ENCODE data around the gene BHLHA15. TPM values are rescaled to one million over a fixed set of nuclear protein-coding genes. Genes with fewer than 3 reads are reported as not detected.

Gene BHLHA15
- polyA plus RNA-seq, 1 donor (not counting 4 experiments of a cell fraction or from before 2014, with no cell fraction given): not detected

- H3K9ac ChIP-seq (ENCODE audit: control insufficient read depth, extremely low read depth, insufficient read depth, low read length): no peak overlapping the region
- no peak overlapping the region for H3K4me2 ChIP-seq (ENCODE audit: control insufficient read depth, extremely low read depth, insufficient read depth, low read depth, low read length)
- peaks cover 11% of the 10 kb centered on the region for H3K79me2 ChIP-seq (ENCODE audit: control insufficient read depth, insufficient read depth, low read length)
- no peak overlapping the region for H3K4me3 ChIP-seq (ENCODE audit: control insufficient read depth in 2 of 3, extremely low read depth in 1 of 3, insufficient read depth in 2 of 3, low read depth in 1 of 3, low read length in 3 of 3)
- H2AFZ ChIP-seq (ENCODE audit: control insufficient read depth, low read length): no peak overlapping the region
- FAIRE-seq (no peak), DNase-seq (ENCODE audit: low read depth, low spot score) (no peak)
- peaks cover 0 to 3% of the 10 kb centered on the region in 2 experiments for H3K36me3 ChIP-seq (ENCODE audit: control insufficient read depth in 2 of 2, extremely low read depth in 1 of 2, insufficient read depth in 2 of 2, low read length in 2 of 2)
- H3K27ac ChIP-seq (ENCODE audit: control insufficient read depth, insufficient read depth, low read length): no peak overlapping the region
- no peaks in the 10 kb centered on the region for H3K9me3 ChIP-seq (ENCODE audit: control insufficient read depth, low read depth, low read length)
- dilution Hi-C loops (cut with MboI; ENCODE audit: extremely low pct_ligation_motif_present, low sequenced_read_pairs): no loop called here
- no peaks in the 10 kb centered on the region for H3K9me1 ChIP-seq (ENCODE audit: control insufficient read depth, extremely low read depth, insufficient read depth, low read length)
- H3K4me1 ChIP-seq (ENCODE audit: control insufficient read depth, extremely low read depth, insufficient read depth, low read length): peaks cover 35% of the 10 kb centered on the region
- H3K27me3 ChIP-seq (ENCODE audit: control insufficient read depth, extremely low read depth, insufficient read depth, low read length): no peaks in the 10 kb centered on the region
- peak; percentile 56 to 73 (median 61) for TF ChIP-seq CTCF (optimal IDR thresholded peaks at IDR 0.05 in 1 of 3, IDR thresholded peaks at IDR 0.05 in 1 of 3, conservative IDR thresholded peaks at IDR 0.05 in 1 of 3; ENCODE audit: extremely low read depth in 1 of 3, insufficient read depth in 2 of 3, low read length in 3 of 3)
- TF ChIP-seq EZH2 (IDR thresholded peaks at IDR 0.05; ENCODE audit: low read length): no peak
- H4K20me1 ChIP-seq (ENCODE audit: control insufficient read depth, extremely low read depth, insufficient read depth, low read length): no peaks in the 10 kb centered on the region
These were observed 45.2 kb upstream of the BHLHA15 start for GRCh38 chr7:98165827-98166667.

- H3K4me3 ChIP-seq (ENCODE audit: control insufficient read depth in 2 of 3, extremely low read depth in 1 of 3, insufficient read depth in 2 of 3, low read depth in 1 of 3, low read length in 3 of 3): no peak overlapping the region
- H3K36me3 ChIP-seq (ENCODE audit: control insufficient read depth in 2 of 2, extremely low read depth in 1 of 2, insufficient read depth in 2 of 2, low read length in 2 of 2): peaks cover 0 to 3% of the 10 kb centered on the region in 2 experiments
- H3K27ac ChIP-seq (ENCODE audit: control insufficient read depth, insufficient read depth, low read length): no peak overlapping the region
- H3K9me1 ChIP-seq (ENCODE audit: control insufficient read depth, extremely low read depth, insufficient read depth, low read length): no peaks in the 10 kb centered on the region
- peaks cover 35% of the 10 kb centered on the region for H3K4me1 ChIP-seq (ENCODE audit: control insufficient read depth, extremely low read depth, insufficient read depth, low read length)
- H3K4me2 ChIP-seq (ENCODE audit: control insufficient read depth, extremely low read depth, insufficient read depth, low read depth, low read length): no peak overlapping the region
- H4K20me1 ChIP-seq (ENCODE audit: control insufficient read depth, extremely low read depth, insufficient read depth, low read length): no peaks in the 10 kb centered on the region
- TF ChIP-seq CTCF (optimal IDR thresholded peaks at IDR 0.05 in 1 of 3, IDR thresholded peaks at IDR 0.05 in 1 of 3, conservative IDR thresholded peaks at IDR 0.05 in 1 of 3; ENCODE audit: extremely low read depth in 1 of 3, insufficient read depth in 2 of 3, low read length in 3 of 3): no peak
- no peak for TF ChIP-seq EZH2 (IDR thresholded peaks at IDR 0.05; ENCODE audit: low read length)
- H3K27me3 ChIP-seq (ENCODE audit: control insufficient read depth, extremely low read depth, insufficient read depth, low read length): no peaks in the 10 kb centered on the region
- H3K9me3 ChIP-seq (ENCODE audit: control insufficient read depth, low read depth, low read length): no peaks in the 10 kb centered on the region
- no peak overlapping the region for H3K9ac ChIP-seq (ENCODE audit: control insufficient read depth, extremely low read depth, insufficient read depth, low read length)
- peaks cover 11% of the 10 kb centered on the region for H3K79me2 ChIP-seq (ENCODE audit: control insufficient read depth, insufficient read depth, low read length)
- dilution Hi-C loops (cut with MboI; ENCODE audit: extremely low pct_ligation_motif_present, low sequenced_read_pairs): no loop called here
- H2AFZ ChIP-seq (ENCODE audit: control insufficient read depth, low read length): no peak overlapping the region
- no peak for DNase-seq (ENCODE audit: low read depth, low spot score)
- no peak for FAIRE-seq
These were observed 44.6 kb upstream of the BHLHA15 start for GRCh38 chr7:98166668-98166970.
